Measurements from ENCODE around the gene EGLN2.
"Not testable (repeated sequence)": the region's sequence is repeated elsewhere in the genome, so short reads cannot be mapped to it uniquely, and the experiment has no call there.

EGLN2 gene

GRCh38 chr19:40846722-40847121 lies 47.7 kb downstream of the EGLN2 start:
- H3K27me3 ChIP-seq (ENCODE audit: insufficient read depth, low read length), result peaks cover 46% of the 10 kb centered on the region
- not testable (repeated sequence) for H3K4me1 ChIP-seq (ENCODE audit: insufficient read depth, low read length); H3K9ac ChIP-seq (ENCODE audit: low read depth, low read length); H3K36me3 ChIP-seq (ENCODE audit: insufficient read depth, low read depth, low read length); H3K4me3 ChIP-seq (ENCODE audit: low read length); H3K27ac ChIP-seq (ENCODE audit: low read length); H3K9me3 ChIP-seq (ENCODE audit: insufficient read depth, low read depth, low read length)

- H3K9me3 ChIP-seq (ENCODE audit: insufficient read depth, low read depth, low read length); H3K9ac ChIP-seq (ENCODE audit: low read depth, low read length); H3K27ac ChIP-seq (ENCODE audit: low read length); H3K36me3 ChIP-seq (ENCODE audit: insufficient read depth, low read depth, low read length); H3K4me3 ChIP-seq (ENCODE audit: low read length); H3K4me1 ChIP-seq (ENCODE audit: insufficient read depth, low read length): not testable (repeated sequence)
- H3K27me3 ChIP-seq (ENCODE audit: insufficient read depth, low read length), result peaks cover 46% of the 10 kb centered on the region
Observed at GRCh38 chr19:40850277-40850676, 51.3 kb downstream of the EGLN2 start, which contains the start of gene CYP2A6. Gene CYP2A6 (minus strand): TSS chr19:40850447. CDS start chr19:40850426, 21 bp downstream.

- H3K27ac ChIP-seq (ENCODE audit: low read length); H3K9ac ChIP-seq (ENCODE audit: low read depth, low read length); H3K36me3 ChIP-seq (ENCODE audit: insufficient read depth, low read depth, low read length); H3K4me1 ChIP-seq (ENCODE audit: insufficient read depth, low read length); H3K4me3 ChIP-seq (ENCODE audit: low read length); H3K9me3 ChIP-seq (ENCODE audit: insufficient read depth, low read depth, low read length): not testable (repeated sequence)
- H3K27me3 ChIP-seq (ENCODE audit: insufficient read depth, low read length), result peaks cover 34% of the 10 kb centered on the region
Observed at GRCh38 chr19:40852467-40853152, 53.6 kb downstream of the EGLN2 start.

All from iPS-20b (cell line).